DOHH2 (cell line): Measurements from ENCODE around the gene ANXA5.

Source experiments
- CTCF ChIP-seq: fragments of 200-600 bp; sonication (generic); IDR thresholded peaks from one replicate; pipeline ENCODE4 v1.5.1; 2014; ENCODE audit warnings: antibody characterized with exemption, mild to moderate bottlenecking, low read depth, low read length; ENCODE audit not compliant: poor library complexity, severe bottlenecking
- EZH2phosphoT487 ChIP-seq: fragments of 200-600 bp; sonication (generic); IDR thresholded peaks from 2 replicates; pipeline ENCODE4 v1.6.1; 2017; ENCODE audit warnings: borderline replicate concordance, mild to moderate bottlenecking, antibody characterized with exemption, low read length, moderate library complexity, mixed read lengths

DNA sequence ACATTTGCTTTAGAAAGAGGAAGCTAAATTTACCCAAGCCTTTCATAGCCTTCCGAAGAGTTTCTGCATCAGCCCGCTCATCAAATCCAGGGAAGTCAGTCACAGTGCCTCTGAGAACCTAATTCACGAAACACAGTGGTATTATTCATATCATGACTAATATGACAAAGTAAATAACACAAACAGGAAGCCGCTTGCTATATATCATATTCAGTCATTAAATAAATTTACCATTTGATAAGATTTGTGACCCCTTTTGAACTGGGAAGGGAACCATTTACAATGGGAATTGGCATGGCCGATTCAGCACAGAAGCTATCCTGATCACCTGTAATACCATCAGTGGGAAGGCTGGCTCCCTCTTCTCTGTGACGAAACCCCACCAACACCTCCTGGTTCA is 10.5 kb downstream of the ANXA5 start:
- TF ChIP-seq CTCF = no peak
- TF ChIP-seq EZH2phosphoT487 = no peak
